ENCODE data around the gene SERTAD2. TPM values are rescaled to one million over a fixed set of nuclear protein-coding genes. Genes with fewer than 3 reads are reported as not detected.

The SERTAD2 gene
- total RNA-seq, 4 donors from 2014 or later: 1.8 to 29.5 (median 8.9) TPM

GRCh38 chr2:64626963-64627760, 26.6 kb downstream of the SERTAD2 start:
- TF ChIP-seq CTCF (IDR thresholded peaks at IDR 0.05): no peak
- no peak for TF ChIP-seq POLR2A (IDR thresholded peaks at IDR 0.05)
- Histone ChIP-seq H3K27ac (no peak overlapping the region), H3K27me3 (no peaks in the 10 kb centered on the region), H3K4me3 (no peak overlapping the region), H3K4me1 (no peaks in the 10 kb centered on the region), H3K36me3 (no peaks in the 10 kb centered on the region), H3K9me3 (no peaks in the 10 kb centered on the region)
- intact Hi-C loops (cut with DNase I; ENCODE audit: low total_unique reads): no loop called here
- DNase-seq: no peak

- no peak for DNase-seq
- Histone ChIP-seq H3K27ac (no peak overlapping the region), H3K9me3 (no peaks in the 10 kb centered on the region), H3K27me3 (no peaks in the 10 kb centered on the region), H3K4me3 (no peak overlapping the region), H3K4me1 (no peaks in the 10 kb centered on the region), H3K36me3 (no peaks in the 10 kb centered on the region)
- intact Hi-C loops (cut with DNase I; ENCODE audit: low total_unique reads): no loop called here
- TF ChIP-seq POLR2A (IDR thresholded peaks at IDR 0.05) (no peak), CTCF (IDR thresholded peaks at IDR 0.05) (no peak)
These were observed 27.4 kb downstream of the SERTAD2 start for GRCh38 chr2:64626146-64626809.

- intact Hi-C loops (cut with DNase I; ENCODE audit: low total_unique reads): no loop called here
- Histone ChIP-seq H3K27me3 (no peaks in the 10 kb centered on the region), H3K4me1 (no peaks in the 10 kb centered on the region), H3K4me3 (no peak overlapping the region), H3K36me3 (no peaks in the 10 kb centered on the region), H3K27ac (no peak overlapping the region), H3K9me3 (no peaks in the 10 kb centered on the region)
- DNase-seq: no peak
- TF ChIP-seq CTCF (IDR thresholded peaks at IDR 0.05) (no peak), POLR2A (IDR thresholded peaks at IDR 0.05) (no peak)
These were observed 28.2 kb downstream of the SERTAD2 start for GRCh38 chr2:64625299-64626145.

GRCh38 chr2:64624862-64625261, 28.9 kb downstream of the SERTAD2 start:
- TF ChIP-seq CTCF (IDR thresholded peaks at IDR 0.05) (no peak), POLR2A (IDR thresholded peaks at IDR 0.05) (no peak)
- H3K4me1 ChIP-seq: no peaks in the 10 kb centered on the region
- intact Hi-C loops (cut with DNase I; ENCODE audit: low total_unique reads): no loop called here
- H3K4me3 ChIP-seq: no peak overlapping the region
- H3K36me3 ChIP-seq: no peaks in the 10 kb centered on the region
- H3K27me3 ChIP-seq: no peaks in the 10 kb centered on the region
- no peak overlapping the region for H3K27ac ChIP-seq
- H3K9me3 ChIP-seq: no peaks in the 10 kb centered on the region
- no peak for DNase-seq
